HepG2 (cell line): ENCODE results near the gene TM4SF5. TPM values are rescaled to one million over a fixed set of nuclear protein-coding genes. Genes with fewer than 3 reads are reported as not detected.

ENCODE experiments used
- FLYWCH1 ChIP-seq: sonication (generic); formaldehyde crosslinking; IDR thresholded peaks from 2 replicates; pipeline ENCODE4 v1.8.1; 2023; ENCODE audit warnings: mild to moderate bottlenecking, missing genetic modification reagents
- NCOA1 ChIP-seq: sonication (generic); formaldehyde crosslinking; IDR thresholded peaks from 2 replicates; pipeline ENCODE4 v1.9.0; 2021; ENCODE audit warnings: missing genetic modification reagents
- NCOA5 ChIP-seq: sonication (generic); formaldehyde crosslinking; IDR thresholded peaks from 2 replicates; pipeline ENCODE4 v1.4.0; 2020; ENCODE audit warnings: missing genetic modification reagents
- SIN3A ChIP-seq: IDR thresholded peaks from 2 replicates; pipeline ENCODE4 v1.6.1; 2011; ENCODE audit warnings: low read depth, mild to moderate bottlenecking, control low read depth, low read length, borderline replicate concordance
- TAF1 ChIP-seq: sonication (generic); formaldehyde crosslinking; IDR thresholded peaks from 2 replicates; pipeline ENCODE4 v1.4.0; 2020; ENCODE audit warnings: missing genetic modification reagents
- TARDBP ChIP-seq: sonication (generic); formaldehyde crosslinking; IDR thresholded peaks from 2 replicates; pipeline ENCODE4 v1.8.0; 2022; ENCODE audit warnings: mild to moderate bottlenecking, missing genetic modification reagents
- TERF1 ChIP-seq: sonication (generic); formaldehyde crosslinking; IDR thresholded peaks from 2 replicates; pipeline ENCODE4 v1.8.0; 2022; ENCODE audit warnings: mild to moderate bottlenecking, missing genetic modification reagents, moderate library complexity
- ZBTB7A ChIP-seq: sonication (generic); formaldehyde crosslinking; IDR thresholded peaks from 2 replicates; pipeline ENCODE4 v1.8.0; 2022; ENCODE audit warnings: mild to moderate bottlenecking, missing genetic modification reagents
- ZFX ChIP-seq: sonication (generic); formaldehyde crosslinking; IDR thresholded peaks from 2 replicates; pipeline ENCODE4 v1.4.0; 2020; ENCODE audit warnings: mild to moderate bottlenecking, low read depth, missing genetic modification reagents, moderate library complexity
- ZNF10 ChIP-seq: sonication (generic); formaldehyde crosslinking; IDR thresholded peaks from 2 replicates; pipeline ENCODE4 v1.4.0; 2020; ENCODE audit warnings: mild to moderate bottlenecking, low read depth, missing genetic modification reagents, borderline replicate concordance
- ZNF20 ChIP-seq: sonication (generic); formaldehyde crosslinking; IDR thresholded peaks from 2 replicates; pipeline ENCODE4 v1.4.0; 2020; ENCODE audit warnings: mild to moderate bottlenecking, moderate library complexity, missing genetic modification reagents
- ZNF253 ChIP-seq: sonication (generic); formaldehyde crosslinking; IDR thresholded peaks from 2 replicates; pipeline ENCODE4 v1.8.0; 2022; ENCODE audit warnings: mild to moderate bottlenecking, missing genetic modification reagents, borderline replicate concordance
- ZNF317 ChIP-seq: sonication (generic); formaldehyde crosslinking; IDR thresholded peaks from 2 replicates; pipeline ENCODE4 v1.5.0; 2020; ENCODE audit warnings: mild to moderate bottlenecking, missing genetic modification reagents
- ZNF724P ChIP-seq: sonication (generic); formaldehyde crosslinking; IDR thresholded peaks from 2 replicates; pipeline ENCODE4 v1.8.0; 2022; ENCODE audit warnings: missing genetic modification reagents, borderline replicate concordance
- ZSCAN20 ChIP-seq: sonication (generic); formaldehyde crosslinking; IDR thresholded peaks from 2 replicates; pipeline ENCODE4 v1.4.0; 2020; ENCODE audit warnings: missing genetic modification reagents, mild to moderate bottlenecking, borderline replicate concordance
- polyA plus RNA-seq, 8 experiments: library from polyadenylated mRNA; depleted of rRNA in 3 of 8; stranded (reverse) in 7 of 8; unstranded in 1 of 8; fragments of >200 nt; fragmentation: Illumina TruSeq in 4 of 8; extraction: Trizol in 4 of 8; gene quantifications; 2 replicates each; pipeline versions ENCODE4 v1.2.1 to v1.2.3, GENCODE V29; 2011 to 2016; ENCODE audit warnings: low read depth in 4 of 8, missing spikeins in 1 of 8, mixed read lengths in 1 of 8; ENCODE audit not compliant: insufficient read depth in 1 of 8
- total RNA-seq, 5 experiments: library from RNA; depleted of rRNA; stranded (reverse); fragments of >200 nt; fragmentation: Illumina TruSeq; extraction: Trizol; gene quantifications; 2 replicates each; pipeline ENCODE4 v1.2.3, GENCODE V29; 2016; ENCODE audit warnings: low read depth in 1 of 5
- TF ChIP-seq, protein P1 (sequence below): IDR thresholded peaks from 2 replicates; pipeline ENCODE4 v1.6.1; 2012; ENCODE audit warnings: low read depth, low read length, improper control_type of control experiment
- TF ChIP-seq, protein P2 (sequence below): sonication (generic); formaldehyde crosslinking; conservative IDR thresholded peaks from 2 replicates; pipeline ENCODE4 v1.8.1; 2023; ENCODE audit warnings: missing genetic modification reagents
- TF ChIP-seq, protein P3 (sequence below): sonication (generic); formaldehyde crosslinking; IDR thresholded peaks from 2 replicates; pipeline ENCODE4 v1.5.0; 2020; ENCODE audit warnings: mild to moderate bottlenecking, missing genetic modification reagents
- TF ChIP-seq, protein P4 (sequence below): sonication (generic); formaldehyde crosslinking; IDR thresholded peaks from 2 replicates; pipeline ENCODE4 v1.4.0; 2020; ENCODE audit warnings: mild to moderate bottlenecking, missing genetic modification reagents
- TF ChIP-seq, protein P5 (sequence below): sonication (generic); formaldehyde crosslinking; IDR thresholded peaks from 2 replicates; pipeline ENCODE4 v1.8.1; 2022; ENCODE audit warnings: mild to moderate bottlenecking, missing genetic modification reagents

The TM4SF5 gene
- total and polyA plus RNA-seq, 2 of the 13 experiments (the other 11 are each of a cell fraction or from before 2014, with no cell fraction given), result 30.1 to 126 TPM

DNA sequence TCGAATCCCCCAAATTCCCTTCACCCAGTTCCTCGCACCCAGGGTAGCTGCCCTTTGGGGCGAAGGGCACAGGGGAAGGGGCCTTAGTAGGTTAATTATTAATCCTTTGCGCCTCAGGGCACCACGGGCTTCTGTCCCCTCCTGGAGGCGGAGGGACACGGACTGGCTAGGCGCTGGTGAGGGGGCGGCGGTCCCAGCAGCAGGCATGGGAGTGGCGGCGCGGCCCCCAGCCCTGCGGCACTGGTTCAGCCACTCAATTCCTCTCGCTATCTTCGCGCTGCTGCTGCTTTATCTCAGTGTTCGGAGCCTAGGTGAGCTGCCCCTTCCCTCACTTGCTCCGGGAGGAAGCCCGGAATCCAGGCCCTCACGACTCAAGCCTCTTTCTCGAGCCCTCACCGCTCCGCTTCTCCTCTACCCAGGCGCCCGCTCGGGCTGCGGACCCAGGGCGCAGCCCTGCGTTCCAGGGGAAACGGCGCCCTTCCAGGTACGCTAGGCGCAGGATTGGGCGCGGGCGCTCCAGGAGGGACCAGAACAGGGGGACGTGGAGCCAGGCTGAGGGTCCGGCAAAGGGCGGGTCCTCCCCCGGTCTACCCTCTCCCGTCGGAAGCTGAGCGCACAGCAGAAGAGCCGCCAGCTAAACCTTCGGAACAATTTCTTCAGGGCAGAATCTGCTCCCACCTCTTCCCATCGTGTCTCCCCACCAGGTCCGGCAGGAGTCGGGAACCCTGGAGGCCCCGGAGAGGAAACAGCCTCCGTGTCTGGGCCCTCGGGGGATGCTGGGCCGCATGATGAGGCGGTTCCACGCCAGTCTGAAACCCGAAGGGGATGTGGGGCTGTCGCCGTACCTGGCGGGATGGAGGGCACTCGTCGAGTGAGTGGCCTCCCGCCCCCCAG is 17.4 kb downstream of the TM4SF5 start, which contains the start of gene GLTPD2 (continued):
- peak; percentile 49; the same call in 1 of the 2 replicates for TF ChIP-seq ZBTB7A (CRISPR knock-in tag)
- TF ChIP-seq ZNF253 (CRISPR knock-in tag), result no peak
- TF ChIP-seq, protein P1, sequence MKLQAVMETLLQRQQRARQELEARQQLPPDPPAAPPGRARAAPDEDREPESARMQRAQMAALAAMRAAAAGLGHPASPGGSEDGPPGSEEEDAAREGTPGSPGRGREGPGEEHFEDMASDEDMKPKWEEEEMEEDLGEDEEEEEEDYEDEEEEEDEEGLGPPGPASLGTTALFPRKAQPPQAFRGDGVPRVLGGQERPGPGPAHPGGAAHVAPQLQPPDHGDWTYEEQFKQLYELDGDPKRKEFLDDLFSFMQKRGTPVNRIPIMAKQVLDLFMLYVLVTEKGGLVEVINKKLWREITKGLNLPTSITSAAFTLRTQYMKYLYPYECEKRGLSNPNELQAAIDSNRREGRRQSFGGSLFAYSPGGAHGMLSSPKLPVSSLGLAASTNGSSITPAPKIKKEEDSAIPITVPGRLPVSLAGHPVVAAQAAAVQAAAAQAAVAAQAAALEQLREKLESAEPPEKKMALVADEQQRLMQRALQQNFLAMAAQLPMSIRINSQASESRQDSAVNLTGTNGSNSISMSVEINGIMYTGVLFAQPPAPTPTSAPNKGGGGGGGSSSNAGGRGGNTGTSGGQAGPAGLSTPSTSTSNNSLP, result peak; percentile 66; the same call in 1 of the 2 replicates
- TF ChIP-seq, protein P2, sequence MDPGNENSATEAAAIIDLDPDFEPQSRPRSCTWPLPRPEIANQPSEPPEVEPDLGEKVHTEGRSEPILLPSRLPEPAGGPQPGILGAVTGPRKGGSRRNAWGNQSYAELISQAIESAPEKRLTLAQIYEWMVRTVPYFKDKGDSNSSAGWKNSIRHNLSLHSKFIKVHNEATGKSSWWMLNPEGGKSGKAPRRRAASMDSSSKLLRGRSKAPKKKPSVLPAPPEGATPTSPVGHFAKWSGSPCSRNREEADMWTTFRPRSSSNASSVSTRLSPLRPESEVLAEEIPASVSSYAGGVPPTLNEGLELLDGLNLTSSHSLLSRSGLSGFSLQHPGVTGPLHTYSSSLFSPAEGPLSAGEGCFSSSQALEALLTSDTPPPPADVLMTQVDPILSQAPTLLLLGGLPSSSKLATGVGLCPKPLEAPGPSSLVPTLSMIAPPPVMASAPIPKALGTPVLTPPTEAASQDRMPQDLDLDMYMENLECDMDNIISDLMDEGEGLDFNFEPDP (CRISPR knock-in tag), result no peak
- no peak for TF ChIP-seq ZSCAN20 (CRISPR knock-in tag)
- TF ChIP-seq NCOA5 (CRISPR knock-in tag), result no peak
- TF ChIP-seq, protein P3, sequence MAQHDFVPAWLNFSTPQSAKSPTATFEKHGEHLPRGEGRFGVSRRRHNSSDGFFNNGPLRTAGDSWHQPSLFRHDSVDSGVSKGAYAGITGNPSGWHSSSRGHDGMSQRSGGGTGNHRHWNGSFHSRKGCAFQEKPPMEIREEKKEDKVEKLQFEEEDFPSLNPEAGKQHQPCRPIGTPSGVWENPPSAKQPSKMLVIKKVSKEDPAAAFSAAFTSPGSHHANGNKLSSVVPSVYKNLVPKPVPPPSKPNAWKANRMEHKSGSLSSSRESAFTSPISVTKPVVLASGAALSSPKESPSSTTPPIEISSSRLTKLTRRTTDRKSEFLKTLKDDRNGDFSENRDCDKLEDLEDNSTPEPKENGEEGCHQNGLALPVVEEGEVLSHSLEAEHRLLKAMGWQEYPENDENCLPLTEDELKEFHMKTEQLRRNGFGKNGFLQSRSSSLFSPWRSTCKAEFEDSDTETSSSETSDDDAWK, result no peak
- TF ChIP-seq TAF1 (CRISPR knock-in tag), result peak; percentile 92
- no peak for TF ChIP-seq ZNF317
- peak; percentile 74 for TF ChIP-seq ZFX (CRISPR knock-in tag)
- TF ChIP-seq SIN3A, result peak; percentile 74; the same call in 1 of the 2 replicates
- TF ChIP-seq ZNF724P (CRISPR knock-in tag), result no peak
- TF ChIP-seq, protein P4, sequence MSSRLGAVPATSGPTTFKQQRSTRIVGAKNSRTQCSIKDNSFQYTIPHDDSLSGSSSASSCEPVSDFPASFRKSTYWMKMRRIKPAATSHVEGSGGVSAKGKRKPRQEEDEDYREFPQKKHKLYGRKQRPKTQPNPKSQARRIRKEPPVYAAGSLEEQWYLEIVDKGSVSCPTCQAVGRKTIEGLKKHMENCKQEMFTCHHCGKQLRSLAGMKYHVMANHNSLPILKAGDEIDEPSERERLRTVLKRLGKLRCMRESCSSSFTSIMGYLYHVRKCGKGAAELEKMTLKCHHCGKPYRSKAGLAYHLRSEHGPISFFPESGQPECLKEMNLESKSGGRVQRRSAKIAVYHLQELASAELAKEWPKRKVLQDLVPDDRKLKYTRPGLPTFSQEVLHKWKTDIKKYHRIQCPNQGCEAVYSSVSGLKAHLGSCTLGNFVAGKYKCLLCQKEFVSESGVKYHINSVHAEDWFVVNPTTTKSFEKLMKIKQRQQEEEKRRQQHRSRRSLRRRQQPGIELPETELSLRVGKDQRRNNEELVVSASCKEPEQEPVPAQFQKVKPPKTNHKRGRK (CRISPR knock-in tag), result no peak
- TF ChIP-seq FLYWCH1 (CRISPR knock-in tag), result no peak
- TF ChIP-seq ZNF20 (CRISPR knock-in tag), result no peak
- TF ChIP-seq TARDBP, result peak; percentile 18; the same call in 1 of the 2 replicates
- TF ChIP-seq ZNF10, result no peak
- peak; percentile 73; the same call in 1 of the 2 replicates for TF ChIP-seq NCOA1 (CRISPR knock-in tag)
- no peak for TF ChIP-seq TERF1 (CRISPR knock-in tag)
- TF ChIP-seq, protein P5, sequence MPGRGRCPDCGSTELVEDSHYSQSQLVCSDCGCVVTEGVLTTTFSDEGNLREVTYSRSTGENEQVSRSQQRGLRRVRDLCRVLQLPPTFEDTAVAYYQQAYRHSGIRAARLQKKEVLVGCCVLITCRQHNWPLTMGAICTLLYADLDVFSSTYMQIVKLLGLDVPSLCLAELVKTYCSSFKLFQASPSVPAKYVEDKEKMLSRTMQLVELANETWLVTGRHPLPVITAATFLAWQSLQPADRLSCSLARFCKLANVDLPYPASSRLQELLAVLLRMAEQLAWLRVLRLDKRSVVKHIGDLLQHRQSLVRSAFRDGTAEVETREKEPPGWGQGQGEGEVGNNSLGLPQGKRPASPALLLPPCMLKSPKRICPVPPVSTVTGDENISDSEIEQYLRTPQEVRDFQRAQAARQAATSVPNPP (CRISPR knock-in tag), result no peak
